ENCODE results near the gene SYNGR3.

Gene SYNGR3

GRCh38 chr16:1989209-1990100 lies at the start of gene SYNGR3:
Gene SYNGR3 (plus strand): TSS chr16:1989970. CDS start chr16:1990103, 133 bp downstream.
- H3K4me3 ChIP-seq (ENCODE audit: control insufficient read depth, low read depth, low read length), result no peak within 1 kb of the TSS; the same call in 1 of the 2 replicates
- TF ChIP-seq, protein P1, sequence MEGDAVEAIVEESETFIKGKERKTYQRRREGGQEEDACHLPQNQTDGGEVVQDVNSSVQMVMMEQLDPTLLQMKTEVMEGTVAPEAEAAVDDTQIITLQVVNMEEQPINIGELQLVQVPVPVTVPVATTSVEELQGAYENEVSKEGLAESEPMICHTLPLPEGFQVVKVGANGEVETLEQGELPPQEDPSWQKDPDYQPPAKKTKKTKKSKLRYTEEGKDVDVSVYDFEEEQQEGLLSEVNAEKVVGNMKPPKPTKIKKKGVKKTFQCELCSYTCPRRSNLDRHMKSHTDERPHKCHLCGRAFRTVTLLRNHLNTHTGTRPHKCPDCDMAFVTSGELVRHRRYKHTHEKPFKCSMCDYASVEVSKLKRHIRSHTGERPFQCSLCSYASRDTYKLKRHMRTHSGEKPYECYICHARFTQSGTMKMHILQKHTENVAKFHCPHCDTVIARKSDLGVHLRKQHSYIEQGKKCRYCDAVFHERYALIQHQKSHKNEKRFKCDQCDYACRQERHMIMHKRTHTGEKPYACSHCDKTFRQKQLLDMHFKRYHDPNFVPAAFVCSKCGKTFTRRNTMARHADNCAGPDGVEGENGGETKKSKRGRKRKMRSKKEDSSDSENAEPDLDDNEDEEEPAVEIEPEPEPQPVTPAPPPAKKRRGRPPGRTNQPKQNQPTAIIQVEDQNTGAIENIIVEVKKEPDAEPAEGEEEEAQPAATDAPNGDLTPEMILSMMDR (IDR thresholded peaks at IDR 0.05; ENCODE audit: control insufficient read depth, insufficient read depth, low read depth, low read length, missing control alignments), result no peak
- no peak for DNase-seq (ENCODE audit: low read depth)

- TF ChIP-seq, protein P1 (IDR thresholded peaks at IDR 0.05; ENCODE audit: control insufficient read depth, insufficient read depth, low read depth, low read length, missing control alignments), result no peak
- DNase-seq (ENCODE audit: low read depth), result no peak
- no peak overlapping the region for H3K4me3 ChIP-seq (ENCODE audit: control insufficient read depth, low read depth, low read length)
Measured at GRCh38 chr16:1940273-1941161, 49.3 kb upstream of the SYNGR3 start.

- H3K4me3 ChIP-seq (ENCODE audit: control insufficient read depth, low read depth, low read length), result peak overlapping the region; percentile 84
- DNase-seq (ENCODE audit: low read depth), result no peak
- TF ChIP-seq, protein P1 (IDR thresholded peaks at IDR 0.05; ENCODE audit: control insufficient read depth, insufficient read depth, low read depth, low read length, missing control alignments), result no peak
Measured at GRCh38 chr16:1941162-1942046, 48.4 kb upstream of the SYNGR3 start.

- TF ChIP-seq, protein P1 (IDR thresholded peaks at IDR 0.05; ENCODE audit: control insufficient read depth, insufficient read depth, low read depth, low read length, missing control alignments), result no peak
- no peak for DNase-seq (ENCODE audit: low read depth)
- H3K4me3 ChIP-seq (ENCODE audit: control insufficient read depth, low read depth, low read length), result peak overlapping the region; percentile 84
Measured at GRCh38 chr16:1942047-1942809, 47.5 kb upstream of the SYNGR3 start.

GRCh38 chr16:1942810-1943726 lies 46.7 kb upstream of the SYNGR3 start, which contains the start of gene MSRB1:
Gene MSRB1 (minus strand): TSS chr16:1943199. CDS start chr16:1943156, 43 bp downstream.
- TF ChIP-seq, protein P1 (IDR thresholded peaks at IDR 0.05; ENCODE audit: control insufficient read depth, insufficient read depth, low read depth, low read length, missing control alignments), result no peak
- peak; percentile 76 for DNase-seq (ENCODE audit: low read depth)
- peak within 1 kb of the TSS; percentile 84 for H3K4me3 ChIP-seq (ENCODE audit: control insufficient read depth, low read depth, low read length)
